ENCODE measurements around the gene ZNF544. TPM values are rescaled to one million over a fixed set of nuclear protein-coding genes. Genes with fewer than 3 reads are reported as not detected.
"Not testable (repeated sequence)": the region's sequence is repeated elsewhere in the genome, so short reads cannot be mapped to it uniquely, and the experiment has no call there.

Gene ZNF544
- total and polyA plus RNA-seq, 4 donors, result 28.9 to 52.6 (median 43.3) TPM

DNA sequence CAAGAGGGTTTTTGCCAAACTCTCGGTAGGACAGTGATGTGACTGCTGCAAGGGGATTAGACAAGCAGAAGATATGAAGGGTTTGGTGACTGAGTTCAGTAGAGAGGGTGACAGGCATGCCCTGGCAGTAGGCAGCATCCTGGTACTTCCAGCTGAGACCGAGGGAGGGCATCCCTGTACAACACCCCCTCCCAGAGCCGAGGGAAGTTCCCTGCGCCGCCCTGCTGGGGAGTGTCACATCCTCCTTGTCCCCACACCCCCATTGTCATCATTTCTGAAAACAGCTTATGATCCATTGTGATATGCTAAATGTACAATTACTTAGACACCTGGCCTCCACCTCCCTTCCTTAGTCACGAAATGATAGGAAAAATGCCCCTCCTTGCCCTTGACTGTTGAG, 14.6 kb downstream of the ZNF544 start:
- no peak for DNase-seq (ENCODE audit: low read depth in 4 of 6, low spot score in 6 of 6)
- Histone ChIP-seq H3K4me3 (ENCODE audit: low read depth, low read length) (no peak overlapping the region), H3K27me3 (ENCODE audit: control insufficient read depth, insufficient read depth, low read length) (no peaks in the 10 kb centered on the region), H3K9me3 (ENCODE audit: control insufficient read depth, insufficient read depth, low read length) (peaks cover 13% of the 10 kb centered on the region), H3K36me3 (ENCODE audit: control insufficient read depth, insufficient read depth, low read length) (peaks cover 90% of the 10 kb centered on the region), H3K4me1 (ENCODE audit: control insufficient read depth, insufficient read depth, low read length) (no peaks in the 10 kb centered on the region), H3K27ac (ENCODE audit: low read depth, low read length) (no peak overlapping the region)
- WGBS (ENCODE audit: insufficient coverage), result 100% methylated on average over 2 of the region's 6 CpGs

DNA sequence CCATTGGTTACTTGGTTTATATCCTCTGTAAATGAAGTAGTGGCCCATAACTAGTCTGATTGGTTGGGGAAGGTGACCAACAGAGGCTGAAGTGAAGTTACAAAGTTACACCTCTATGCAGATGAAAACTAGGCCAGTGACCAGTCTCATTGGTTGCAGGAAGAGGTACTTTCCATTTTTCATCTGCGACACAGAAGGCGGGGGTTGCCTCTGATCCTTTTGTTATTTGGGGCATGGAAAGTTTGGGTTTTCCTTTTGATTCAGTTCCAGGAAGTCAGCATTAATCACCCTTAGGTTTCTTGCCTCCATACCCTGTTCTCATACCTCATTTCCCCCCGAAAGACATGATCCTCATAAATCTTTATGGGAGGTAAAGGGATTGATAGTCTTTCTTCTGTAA, 20.2 kb downstream of the ZNF544 start:
- Histone ChIP-seq H3K27ac (ENCODE audit: low read depth, low read length) (no peak overlapping the region), H3K36me3 (ENCODE audit: control insufficient read depth, insufficient read depth, low read length) (peaks cover 78% of the 10 kb centered on the region), H3K4me3 (ENCODE audit: low read depth, low read length) (no peak overlapping the region), H3K27me3 (ENCODE audit: control insufficient read depth, insufficient read depth, low read length) (no peaks in the 10 kb centered on the region), H3K4me1 (ENCODE audit: control insufficient read depth, insufficient read depth, low read length) (no peaks in the 10 kb centered on the region), H3K9me3 (ENCODE audit: control insufficient read depth, insufficient read depth, low read length) (peaks cover 28% of the 10 kb centered on the region)
- no peak for DNase-seq (ENCODE audit: low read depth in 4 of 6, low spot score in 6 of 6)
- no CpG with 5 or more reads among the region's 3 CpGs for WGBS (ENCODE audit: insufficient coverage)

DNA sequence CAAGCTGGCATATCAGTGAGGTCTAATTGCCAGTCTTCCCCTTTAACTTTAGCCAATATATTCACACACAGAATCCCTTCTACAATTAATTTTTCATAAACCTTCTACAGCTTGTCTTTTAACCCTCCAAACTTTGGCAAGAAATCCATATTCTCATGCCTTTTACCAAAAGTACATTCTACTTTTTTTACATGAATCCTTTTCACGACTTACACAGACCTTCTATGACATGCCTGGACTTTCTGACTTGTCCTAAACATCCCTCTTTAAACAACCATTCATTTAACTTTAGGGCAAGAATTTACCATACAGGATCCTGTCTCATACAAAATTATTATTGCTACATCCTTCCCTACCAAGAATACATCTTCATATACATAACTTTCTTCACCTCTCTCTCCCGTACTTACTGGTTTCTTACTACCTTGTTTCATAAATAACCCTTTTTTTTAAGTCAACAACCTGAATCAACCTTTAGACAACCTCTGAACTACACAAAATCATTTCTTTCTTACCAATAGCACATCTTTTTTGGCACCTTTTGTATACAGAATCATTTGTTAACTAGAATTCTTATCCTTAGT, 23.5 kb downstream of the ZNF544 start:
- Histone ChIP-seq H3K4me1 (ENCODE audit: control insufficient read depth, insufficient read depth, low read length) (no peaks in the 10 kb centered on the region), H3K27ac (ENCODE audit: low read depth, low read length) (no peak overlapping the region), H3K4me3 (ENCODE audit: low read depth, low read length) (no peak overlapping the region), H3K9me3 (ENCODE audit: control insufficient read depth, insufficient read depth, low read length) (peaks cover 36% of the 10 kb centered on the region), H3K27me3 (ENCODE audit: control insufficient read depth, insufficient read depth, low read length) (no peaks in the 10 kb centered on the region), H3K36me3 (ENCODE audit: control insufficient read depth, insufficient read depth, low read length) (peaks cover 69% of the 10 kb centered on the region)
- WGBS (ENCODE audit: insufficient coverage), result 100% methylated on average over 2 of the region's 2 CpGs
- DNase-seq (ENCODE audit: low read depth in 4 of 6, low spot score in 6 of 6), result no peak

DNA sequence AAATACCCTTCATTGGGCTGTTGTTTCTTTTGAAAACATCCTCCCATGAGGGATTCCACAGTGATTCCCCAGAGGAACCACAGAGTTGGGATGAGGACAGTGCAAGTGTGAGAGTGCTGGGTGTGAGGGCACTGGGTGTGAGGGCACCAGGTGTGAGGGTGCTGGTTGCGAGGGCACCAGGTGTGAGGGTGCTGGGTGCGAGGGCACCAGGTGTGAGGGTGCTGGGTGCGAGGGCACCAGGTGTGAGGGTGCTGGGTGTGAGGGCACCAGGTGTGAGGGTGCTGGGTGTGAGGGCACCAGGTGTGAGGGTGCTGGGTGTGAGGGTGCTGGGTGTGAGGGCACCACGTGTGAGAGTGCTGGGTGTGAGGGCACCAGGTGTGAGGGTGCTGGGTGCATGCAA, 29.5 kb downstream of the ZNF544 start:
- H3K4me1 ChIP-seq (ENCODE audit: control insufficient read depth, insufficient read depth, low read length); H3K27me3 ChIP-seq (ENCODE audit: control insufficient read depth, insufficient read depth, low read length); DNase-seq (ENCODE audit: low read depth in 4 of 6, low spot score in 6 of 6); H3K27ac ChIP-seq (ENCODE audit: low read depth, low read length); H3K4me3 ChIP-seq (ENCODE audit: low read depth, low read length): not testable (repeated sequence)
- Histone ChIP-seq H3K9me3 (ENCODE audit: control insufficient read depth, insufficient read depth, low read length) (peaks cover 67% of the 10 kb centered on the region), H3K36me3 (ENCODE audit: control insufficient read depth, insufficient read depth, low read length) (peaks cover 72% of the 10 kb centered on the region)
- WGBS (ENCODE audit: insufficient coverage), result 90% methylated on average over 3 of the region's 4 CpGs

DNA sequence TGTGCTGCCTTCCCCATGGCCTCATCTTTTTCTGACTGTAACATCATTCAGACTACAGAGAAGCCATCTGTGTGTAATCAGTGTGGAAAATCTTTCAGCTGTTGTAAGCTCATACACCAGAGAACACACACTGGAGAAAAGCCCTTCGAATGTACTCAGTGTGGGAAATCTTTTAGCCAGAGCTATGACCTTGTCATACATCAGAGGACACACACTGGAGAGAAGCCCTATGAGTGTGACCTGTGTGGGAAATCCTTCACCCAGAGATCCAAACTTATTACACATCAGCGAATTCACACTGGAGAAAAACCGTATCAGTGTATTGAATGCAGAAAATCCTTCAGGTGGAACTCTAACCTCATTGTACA, 32.9 kb downstream of the ZNF544 start:
- Histone ChIP-seq H3K36me3 (ENCODE audit: control insufficient read depth, insufficient read depth, low read length) (peaks cover 76% of the 10 kb centered on the region), H3K4me3 (ENCODE audit: low read depth, low read length) (no peak overlapping the region), H3K4me1 (ENCODE audit: control insufficient read depth, insufficient read depth, low read length) (no peaks in the 10 kb centered on the region), H3K9me3 (ENCODE audit: control insufficient read depth, insufficient read depth, low read length) (peaks cover 75% of the 10 kb centered on the region), H3K27ac (ENCODE audit: low read depth, low read length) (no peak overlapping the region), H3K27me3 (ENCODE audit: control insufficient read depth, insufficient read depth, low read length) (no peaks in the 10 kb centered on the region)
- DNase-seq (ENCODE audit: low read depth in 4 of 6, low spot score in 6 of 6), result no peak
- WGBS (ENCODE audit: insufficient coverage), result 100% methylated on average over 2 of the region's 3 CpGs

DNA sequence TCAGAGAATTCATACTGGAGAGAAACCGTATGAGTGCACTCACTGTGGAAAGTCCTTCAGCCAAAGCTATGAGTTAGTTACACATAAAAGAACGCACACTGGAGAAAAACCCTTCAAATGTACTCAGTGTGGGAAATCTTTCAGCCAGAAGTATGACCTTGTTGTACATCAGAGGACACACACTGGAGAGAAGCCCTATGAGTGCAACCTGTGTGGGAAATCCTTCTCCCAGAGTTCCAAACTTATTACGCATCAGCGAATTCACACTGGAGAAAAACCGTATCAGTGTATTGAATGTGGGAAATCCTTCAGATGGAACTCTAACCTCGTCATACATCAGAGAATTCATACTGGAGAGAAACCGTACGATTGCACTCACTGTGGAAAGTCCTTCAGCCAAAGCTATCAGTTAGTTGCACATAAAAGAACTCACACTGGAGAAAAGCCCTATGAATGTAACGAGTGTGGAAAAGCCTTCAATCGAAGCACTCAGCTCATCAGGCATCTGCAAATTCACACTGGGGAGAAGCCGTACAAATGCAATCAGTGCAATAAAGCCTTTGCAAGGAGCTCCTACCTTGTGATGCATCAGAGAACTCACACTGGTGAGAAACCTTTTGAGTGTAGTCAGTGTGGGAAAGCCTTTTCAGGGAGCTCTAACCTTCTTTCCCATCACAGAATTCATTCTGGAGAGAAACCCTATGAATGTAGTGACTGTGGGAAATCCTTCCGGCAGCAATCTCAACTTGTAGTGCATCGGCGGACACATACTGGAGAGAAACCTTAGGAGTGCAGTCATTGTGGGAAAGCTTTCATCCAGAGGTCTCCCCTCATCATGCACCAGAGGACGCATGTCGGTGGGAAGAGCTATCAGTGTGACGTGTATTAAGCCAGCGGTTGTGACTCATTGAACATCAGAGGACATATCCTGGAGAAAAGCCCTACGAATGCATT, 33.5 kb downstream of the ZNF544 start:
- Histone ChIP-seq H3K4me1 (ENCODE audit: control insufficient read depth, insufficient read depth, low read length) (no peaks in the 10 kb centered on the region), H3K9me3 (ENCODE audit: control insufficient read depth, insufficient read depth, low read length) (peaks cover 76% of the 10 kb centered on the region), H3K27ac (ENCODE audit: low read depth, low read length) (no peak overlapping the region), H3K36me3 (ENCODE audit: control insufficient read depth, insufficient read depth, low read length) (peaks cover 71% of the 10 kb centered on the region), H3K4me3 (ENCODE audit: low read depth, low read length) (no peak overlapping the region), H3K27me3 (ENCODE audit: control insufficient read depth, insufficient read depth, low read length) (no peaks in the 10 kb centered on the region)
- DNase-seq (ENCODE audit: low read depth in 4 of 6, low spot score in 6 of 6), result no peak
- 100% methylated on average over 11 of the region's 19 CpGs for whole genome bisulfite sequencing (ENCODE audit: insufficient coverage)

DNA sequence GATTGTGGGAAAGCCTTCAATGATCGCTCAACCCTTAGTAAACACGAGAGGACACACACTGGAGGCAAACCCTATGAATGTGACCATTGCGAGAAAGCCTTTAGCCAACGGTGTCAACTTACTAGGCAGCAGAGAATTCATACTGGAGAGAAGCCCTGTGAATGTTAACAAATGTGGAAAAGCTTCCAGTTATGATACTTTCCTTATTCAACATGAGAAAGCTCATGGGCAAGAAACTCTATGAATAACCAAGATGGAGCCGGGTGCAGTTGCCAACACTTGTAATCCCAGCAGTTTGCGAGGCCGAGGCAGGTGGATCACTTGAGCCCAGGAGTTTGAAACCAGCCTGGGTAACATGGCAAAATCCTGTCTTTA, 34.2 kb downstream of the ZNF544 start:
- H3K4me1 ChIP-seq (ENCODE audit: control insufficient read depth, insufficient read depth, low read length), result no peaks in the 10 kb centered on the region
- no peak overlapping the region for H3K4me3 ChIP-seq (ENCODE audit: low read depth, low read length)
- H3K9me3 ChIP-seq (ENCODE audit: control insufficient read depth, insufficient read depth, low read length), result peaks cover 70% of the 10 kb centered on the region
- H3K36me3 ChIP-seq (ENCODE audit: control insufficient read depth, insufficient read depth, low read length), result peaks cover 64% of the 10 kb centered on the region
- DNase-seq (ENCODE audit: low read depth in 4 of 6, low spot score in 6 of 6), result no peak
- 97% methylated on average over 7 of the region's 7 CpGs for WGBS (ENCODE audit: insufficient coverage)
- H3K27ac ChIP-seq (ENCODE audit: low read depth, low read length), result no peak overlapping the region
- no peaks in the 10 kb centered on the region for H3K27me3 ChIP-seq (ENCODE audit: control insufficient read depth, insufficient read depth, low read length)

DNA sequence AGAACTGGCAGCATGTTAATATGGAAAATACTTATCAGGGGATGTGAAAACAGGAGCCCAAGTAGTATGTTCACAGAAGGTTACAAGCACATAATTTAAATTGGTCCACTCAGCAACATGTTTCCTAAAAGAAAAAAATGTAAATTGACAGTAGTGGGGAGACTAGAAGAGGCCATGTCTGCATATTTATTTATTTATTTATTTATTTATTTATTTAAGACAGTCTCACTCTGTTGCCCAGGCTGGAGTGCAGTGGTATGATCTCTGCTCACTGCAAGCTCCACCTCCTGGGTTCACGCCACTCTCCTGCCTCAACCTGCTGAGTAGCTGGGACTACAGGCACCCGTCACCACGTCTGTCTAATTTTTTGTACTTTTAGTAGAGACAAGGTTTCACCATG, 36.4 kb downstream of the ZNF544 start:
- H3K27ac ChIP-seq (ENCODE audit: low read depth, low read length), result no peak overlapping the region
- no peak for DNase-seq (ENCODE audit: low read depth in 4 of 6, low spot score in 6 of 6)
- peaks cover 62% of the 10 kb centered on the region for H3K9me3 ChIP-seq (ENCODE audit: control insufficient read depth, insufficient read depth, low read length)
- H3K4me1 ChIP-seq (ENCODE audit: control insufficient read depth, insufficient read depth, low read length), result no peaks in the 10 kb centered on the region
- no peak overlapping the region for H3K4me3 ChIP-seq (ENCODE audit: low read depth, low read length)
- no peaks in the 10 kb centered on the region for H3K27me3 ChIP-seq (ENCODE audit: control insufficient read depth, insufficient read depth, low read length)
- WGBS (ENCODE audit: insufficient coverage), result 94% methylated on average over 3 of the region's 3 CpGs
- peaks cover 50% of the 10 kb centered on the region for H3K36me3 ChIP-seq (ENCODE audit: control insufficient read depth, insufficient read depth, low read length)

DNA sequence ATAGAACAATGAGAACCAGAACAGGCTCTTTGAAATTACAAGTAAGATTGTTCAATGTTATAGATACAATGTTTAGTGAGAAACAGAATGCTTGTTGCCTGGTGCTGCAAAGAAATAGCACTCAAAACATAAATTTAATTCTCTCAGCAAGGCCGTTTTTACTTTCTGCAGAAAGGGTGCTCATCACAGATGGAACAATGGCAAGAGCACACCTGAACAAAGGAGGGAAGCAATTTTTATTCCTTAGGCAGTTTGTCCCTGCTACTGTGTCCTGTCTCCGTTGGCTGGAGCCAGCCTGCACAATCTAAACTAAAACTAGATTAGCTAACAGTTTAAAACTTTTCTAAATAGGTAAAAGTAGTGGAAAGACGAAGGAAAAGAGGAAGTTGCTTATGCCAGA, 39.6 kb downstream of the ZNF544 start:
- whole genome bisulfite sequencing (ENCODE audit: insufficient coverage), result 92% methylated on average over 2 of the region's 3 CpGs

DNA sequence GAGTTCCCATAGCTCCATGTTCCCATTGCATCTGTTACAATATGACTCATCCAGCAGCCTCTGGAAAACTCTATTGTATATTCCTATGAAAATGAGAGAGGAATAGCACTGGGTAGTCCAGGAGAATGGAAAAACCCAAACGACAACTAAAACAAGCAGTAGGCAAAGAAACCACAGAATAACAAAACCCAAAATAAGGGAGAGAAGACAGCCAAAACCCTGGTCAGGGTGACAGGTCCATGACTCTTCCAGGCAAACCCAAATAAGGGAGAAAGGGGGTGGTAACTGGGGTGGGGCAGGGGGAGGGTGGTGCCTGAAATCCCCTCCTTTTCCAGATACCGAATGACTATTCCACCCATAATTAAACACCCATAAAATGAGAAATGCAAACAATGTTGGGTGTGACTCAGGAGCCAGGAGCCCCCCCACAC, 46.1 kb downstream of the ZNF544 start:
- H3K9me3 ChIP-seq (ENCODE audit: control insufficient read depth, insufficient read depth, low read length), result peaks cover 6% of the 10 kb centered on the region
- H3K27ac ChIP-seq (ENCODE audit: low read depth, low read length), result no peak overlapping the region
- no peak for DNase-seq (ENCODE audit: low read depth in 4 of 6, low spot score in 6 of 6)
- no CpG with 5 or more reads among the region's 2 CpGs for WGBS (ENCODE audit: insufficient coverage)
- H3K36me3 ChIP-seq (ENCODE audit: control insufficient read depth, insufficient read depth, low read length), result peaks cover 21% of the 10 kb centered on the region
- no peaks in the 10 kb centered on the region for H3K27me3 ChIP-seq (ENCODE audit: control insufficient read depth, insufficient read depth, low read length)
- peaks cover 8% of the 10 kb centered on the region for H3K4me1 ChIP-seq (ENCODE audit: control insufficient read depth, insufficient read depth, low read length)
- no peak overlapping the region for H3K4me3 ChIP-seq (ENCODE audit: low read depth, low read length)

More for the DNA sequence above, 39.6 kb downstream of the ZNF544 start:
- Histone ChIP-seq H3K4me1 (ENCODE audit: control insufficient read depth, insufficient read depth, low read length) (no peaks in the 10 kb centered on the region), H3K27ac (ENCODE audit: low read depth, low read length) (no peak overlapping the region), H3K27me3 (ENCODE audit: control insufficient read depth, insufficient read depth, low read length) (no peaks in the 10 kb centered on the region), H3K36me3 (ENCODE audit: control insufficient read depth, insufficient read depth, low read length) (peaks cover 41% of the 10 kb centered on the region), H3K4me3 (ENCODE audit: low read depth, low read length) (no peak overlapping the region), H3K9me3 (ENCODE audit: control insufficient read depth, insufficient read depth, low read length) (peaks cover 38% of the 10 kb centered on the region)
- no peak for DNase-seq (ENCODE audit: low read depth in 4 of 6, low spot score in 6 of 6)

Measured in spinal cord (tissue), 10 donors.